Measurements from ENCODE around the gene E2F2. TPM values are rescaled to one million over a fixed set of nuclear protein-coding genes. Genes with fewer than 3 reads are reported as not detected.

E2F2 gene
- total RNA-seq, 1 donor from 2014 or later, result 23.5 TPM

- no peaks in the 10 kb centered on the region for H3K9me3 Mint-ChIP-seq
- H3K4me3 Mint-ChIP-seq, result peak overlapping the region; percentile 5
- H3K27ac Mint-ChIP-seq (ENCODE audit: unreplicated experiment), result no peak overlapping the region
- no peaks in the 10 kb centered on the region for H3K36me3 Mint-ChIP-seq (ENCODE audit: low read depth)
- peaks cover 14% of the 10 kb centered on the region for H3K4me1 Mint-ChIP-seq
- peaks cover 4% of the 10 kb centered on the region for H3K27me3 Mint-ChIP-seq (ENCODE audit: low read depth)
- peak; percentile 90 for DNase-seq (ENCODE audit: low read depth, low spot score)
- peak; percentile 97 for TF ChIP-seq CTCF (conservative IDR thresholded peaks at IDR 0.05)
These were observed 8.7 kb upstream of the E2F2 start for GRCh38 chr1:23539698-23540266.

- H3K9me3 Mint-ChIP-seq, result no peaks in the 10 kb centered on the region
- no peaks in the 10 kb centered on the region for H3K36me3 Mint-ChIP-seq (ENCODE audit: low read depth)
- H3K27ac Mint-ChIP-seq (ENCODE audit: unreplicated experiment), result no peak overlapping the region
- no peak for DNase-seq (ENCODE audit: low read depth, low spot score)
- TF ChIP-seq CTCF (conservative IDR thresholded peaks at IDR 0.05), result no peak
- peaks cover 4% of the 10 kb centered on the region for H3K27me3 Mint-ChIP-seq (ENCODE audit: low read depth)
- no peak overlapping the region for H3K4me3 Mint-ChIP-seq
- peaks cover 11% of the 10 kb centered on the region for H3K4me1 Mint-ChIP-seq
These were observed 6.4 kb upstream of the E2F2 start for GRCh38 chr1:23537296-23537973.

- no peaks in the 10 kb centered on the region for H3K36me3 Mint-ChIP-seq (ENCODE audit: low read depth)
- H3K4me3 Mint-ChIP-seq, result peak overlapping the region; percentile 79
- DNase-seq (ENCODE audit: low read depth, low spot score), result no peak
- no peaks in the 10 kb centered on the region for H3K9me3 Mint-ChIP-seq
- H3K4me1 Mint-ChIP-seq, result peaks cover 39% of the 10 kb centered on the region
- no peak overlapping the region for H3K27ac Mint-ChIP-seq (ENCODE audit: unreplicated experiment)
- TF ChIP-seq CTCF (conservative IDR thresholded peaks at IDR 0.05), result no peak
- no peaks in the 10 kb centered on the region for H3K27me3 Mint-ChIP-seq (ENCODE audit: low read depth)
These were observed 2.4 kb upstream of the E2F2 start for GRCh38 chr1:23533246-23534023.

GRCh38 chr1:23531562-23532094 is 595 bp upstream of the E2F2 start:
- H3K27ac Mint-ChIP-seq (ENCODE audit: unreplicated experiment), result peak overlapping the region; percentile 93
- no peaks in the 10 kb centered on the region for H3K36me3 Mint-ChIP-seq (ENCODE audit: low read depth)
- no peak for DNase-seq (ENCODE audit: low read depth, low spot score)
- H3K4me1 Mint-ChIP-seq, result peaks cover 38% of the 10 kb centered on the region
- no peaks in the 10 kb centered on the region for H3K9me3 Mint-ChIP-seq
- H3K27me3 Mint-ChIP-seq (ENCODE audit: low read depth), result no peaks in the 10 kb centered on the region
- H3K4me3 Mint-ChIP-seq, result peak overlapping the region; percentile 91
- TF ChIP-seq CTCF (conservative IDR thresholded peaks at IDR 0.05), result no peak

- no peak overlapping the region for H3K27ac Mint-ChIP-seq (ENCODE audit: unreplicated experiment)
- H3K9me3 Mint-ChIP-seq, result no peaks in the 10 kb centered on the region
- peak; percentile 32 for TF ChIP-seq CTCF (conservative IDR thresholded peaks at IDR 0.05)
- peaks cover 51% of the 10 kb centered on the region for H3K4me1 Mint-ChIP-seq
- no peaks in the 10 kb centered on the region for H3K27me3 Mint-ChIP-seq (ENCODE audit: low read depth)
- no peaks in the 10 kb centered on the region for H3K36me3 Mint-ChIP-seq (ENCODE audit: low read depth)
- H3K4me3 Mint-ChIP-seq, result peak overlapping the region; percentile 90
- no peak for DNase-seq (ENCODE audit: low read depth, low spot score)
These were observed 816 bp downstream of the E2F2 start for GRCh38 chr1:23530087-23530746.

Measured in neural crest cell (in vitro differentiated cells).